HG03097 (cell line): ENCODE measurements around the gene VAMP4.

Experiments used
- ATAC-seq: cut with Tn5 transposase; IDR thresholded peaks from one replicate; pipeline ENCODE4 v1.9.1; 2021; ENCODE audit not compliant: unreplicated experiment, low FRiP score

Gene VAMP4

DNA sequence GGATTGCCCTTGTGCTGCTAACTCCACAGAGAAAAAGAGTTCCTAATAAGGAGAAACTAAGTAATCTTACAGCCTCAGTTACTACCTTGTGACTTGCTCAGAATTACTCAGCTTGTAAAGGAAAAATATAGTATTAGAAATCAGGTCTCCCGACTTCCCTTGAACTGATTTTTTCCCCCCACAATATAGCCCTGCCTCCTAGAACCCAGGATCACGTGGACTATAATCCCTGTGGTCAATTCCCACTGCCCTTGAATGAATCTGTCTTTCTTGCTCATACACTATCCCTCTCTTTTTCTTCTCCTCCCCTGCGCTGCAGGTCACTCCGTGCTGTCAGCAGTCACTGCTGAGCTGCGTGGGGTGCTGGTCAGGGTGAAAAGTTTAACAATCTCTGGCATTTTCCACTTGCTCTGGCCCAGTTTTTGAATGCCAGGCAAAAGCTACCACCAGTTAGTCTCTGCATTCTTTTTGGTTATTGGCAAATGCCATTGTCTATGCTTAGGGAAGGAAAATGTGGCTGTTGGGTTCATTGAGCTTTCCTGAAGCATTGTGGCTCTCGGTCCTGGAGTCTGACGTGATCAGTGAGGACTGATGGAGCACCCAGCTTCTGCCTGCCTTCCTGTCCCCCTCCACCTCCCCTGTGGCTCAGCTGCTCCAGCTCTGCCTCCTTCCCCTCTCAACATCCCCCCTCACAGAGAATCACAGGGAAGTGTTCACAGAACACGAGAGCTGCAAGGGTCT, 87.5 kb downstream of the VAMP4 start:
- no peak for ATAC-seq

DNA sequence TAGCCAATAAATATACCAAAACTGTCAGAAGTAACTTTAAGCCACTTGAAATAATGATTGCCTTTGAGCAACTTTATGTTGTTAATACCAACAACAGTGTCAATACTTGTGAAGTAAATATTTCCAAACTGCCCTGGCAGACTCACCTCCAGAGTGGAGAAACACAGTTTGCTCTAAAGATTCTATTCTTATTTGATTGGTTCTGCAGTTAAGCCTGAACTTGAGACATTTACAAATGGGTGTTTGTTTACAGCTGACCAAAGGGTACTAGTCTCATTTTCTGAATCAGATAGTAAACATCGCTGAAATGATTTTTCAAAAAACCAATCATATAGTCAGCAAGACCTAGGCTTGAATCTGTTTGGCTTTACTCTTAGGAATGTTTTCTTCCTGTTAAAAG, 88.1 kb downstream of the VAMP4 start:
- no peak for ATAC-seq

DNA sequence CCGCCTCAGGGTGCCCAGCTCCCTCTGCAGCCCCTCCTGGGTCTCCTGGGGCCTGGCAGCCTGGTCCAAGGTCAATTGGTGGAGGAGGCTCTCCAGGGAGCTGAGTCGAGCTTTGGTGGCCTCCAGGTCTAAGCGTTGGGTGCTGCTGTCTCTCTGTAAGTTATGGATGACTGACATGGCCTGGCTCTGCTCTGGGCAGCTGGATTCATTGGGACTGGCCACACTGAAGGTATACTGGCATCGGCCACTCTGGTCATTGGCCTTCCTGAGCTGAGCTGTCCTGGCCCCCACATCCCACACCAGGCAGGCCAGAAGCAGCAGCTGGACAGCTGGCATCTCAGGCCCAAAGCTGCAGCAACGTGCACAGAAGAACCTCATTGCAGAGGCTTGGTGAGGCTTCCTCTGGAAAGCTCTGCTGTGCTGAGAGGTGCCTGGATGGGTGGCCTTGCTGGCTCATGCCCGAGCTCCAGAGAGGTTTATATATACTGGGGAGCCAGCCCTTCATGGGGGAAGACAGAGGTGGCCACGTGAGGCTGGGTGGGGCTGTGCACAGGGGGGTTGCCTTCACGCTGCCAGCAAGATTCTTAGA, 89.5 kb downstream of the VAMP4 start, which contains the start of gene MYOC:
Gene MYOC (minus strand): TSS at position 455 of the 589 bp plus-strand sequence. CDS start 77 bp downstream, at position 378.
- ATAC-seq: no peak
